ENCODE measurements around the gene TRIM9.
"Not testable (repeated sequence)": the region's sequence is repeated elsewhere in the genome, so short reads cannot be mapped to it uniquely, and the experiment has no call there.

TRIM9 gene

GRCh38 chr14:50998612-50999011 is 96.3 kb downstream of the TRIM9 start:
- no peaks in the 10 kb centered on the region for H3K36me3 ChIP-seq
- H3K9me3 ChIP-seq: no peaks in the 10 kb centered on the region
- TF ChIP-seq CTCF (IDR thresholded peaks at IDR 0.05): no peak
- no peak overlapping the region for H3K4me3 ChIP-seq (ENCODE audit: low read depth in 1 of 2, low read length in 1 of 2)
- no peak overlapping the region for H3K27ac ChIP-seq
- no peaks in the 10 kb centered on the region for H3K27me3 ChIP-seq
- no peaks in the 10 kb centered on the region for H3K4me1 ChIP-seq (ENCODE audit: control insufficient read depth in 1 of 2, insufficient read depth in 1 of 2, low read depth in 1 of 2, low read length in 1 of 2)

GRCh38 chr14:50997712-50998111 is 97.2 kb downstream of the TRIM9 start:
- Histone ChIP-seq H3K9me3 (no peaks in the 10 kb centered on the region), H3K27me3 (no peaks in the 10 kb centered on the region), H3K27ac (no peak overlapping the region), H3K4me1 (ENCODE audit: control insufficient read depth in 1 of 2, insufficient read depth in 1 of 2, low read depth in 1 of 2, low read length in 1 of 2) (no peaks in the 10 kb centered on the region), H3K36me3 (no peaks in the 10 kb centered on the region), H3K4me3 (ENCODE audit: low read depth in 1 of 2, low read length in 1 of 2) (no peak overlapping the region)
- TF ChIP-seq CTCF (IDR thresholded peaks at IDR 0.05): no peak

- H3K27me3 ChIP-seq; H3K4me1 ChIP-seq (ENCODE audit: control insufficient read depth in 1 of 2, insufficient read depth in 1 of 2, low read depth in 1 of 2, low read length in 1 of 2); H3K27ac ChIP-seq; H3K36me3 ChIP-seq; H3K9me3 ChIP-seq; H3K4me3 ChIP-seq (ENCODE audit: low read depth in 1 of 2, low read length in 1 of 2): not testable (repeated sequence)
Measured at GRCh38 chr14:50994158-50994557, 100.7 kb downstream of the TRIM9 start.

- H3K4me1 ChIP-seq (ENCODE audit: control insufficient read depth in 1 of 2, insufficient read depth in 1 of 2, low read depth in 1 of 2, low read length in 1 of 2): no peaks in the 10 kb centered on the region
- no peaks in the 10 kb centered on the region for H3K36me3 ChIP-seq
- H3K9me3 ChIP-seq: no peaks in the 10 kb centered on the region
- no peak for TF ChIP-seq CTCF (IDR thresholded peaks at IDR 0.05)
- H3K27ac ChIP-seq: no peak overlapping the region
- H3K27me3 ChIP-seq: no peaks in the 10 kb centered on the region
- no peak overlapping the region for H3K4me3 ChIP-seq (ENCODE audit: low read depth in 1 of 2, low read length in 1 of 2)
Measured at GRCh38 chr14:50985859-50986331, 109.0 kb downstream of the TRIM9 start.

- TF ChIP-seq CTCF (IDR thresholded peaks at IDR 0.05): no peak
- no peaks in the 10 kb centered on the region for H3K36me3 ChIP-seq
- peaks cover 2% of the 10 kb centered on the region in 2 experiments for H3K4me1 ChIP-seq (ENCODE audit: control insufficient read depth in 1 of 2, insufficient read depth in 1 of 2, low read depth in 1 of 2, low read length in 1 of 2)
- peak overlapping the region; percentile 20 for H3K27ac ChIP-seq
- no peaks in the 10 kb centered on the region for H3K9me3 ChIP-seq
- no peak overlapping the region for H3K4me3 ChIP-seq (ENCODE audit: low read depth in 1 of 2, low read length in 1 of 2)
- H3K27me3 ChIP-seq: no peaks in the 10 kb centered on the region
Measured at GRCh38 chr14:50985124-50985858, 109.6 kb downstream of the TRIM9 start.

- Histone ChIP-seq H3K4me1 (ENCODE audit: control insufficient read depth in 1 of 2, insufficient read depth in 1 of 2, low read depth in 1 of 2, low read length in 1 of 2) (peaks cover 8 to 14% of the 10 kb centered on the region in 2 experiments), H3K4me3 (ENCODE audit: low read depth in 1 of 2, low read length in 1 of 2) (no peak overlapping the region), H3K27me3 (no peaks in the 10 kb centered on the region), H3K36me3 (no peaks in the 10 kb centered on the region), H3K9me3 (no peaks in the 10 kb centered on the region), H3K27ac (no peak overlapping the region)
- no peak for TF ChIP-seq CTCF (IDR thresholded peaks at IDR 0.05)
Measured at GRCh38 chr14:50984036-50984710, 110.7 kb downstream of the TRIM9 start.

Measured in neutrophil (primary cell).